Retina (tissue), 1 donor: ENCODE measurements around the gene GDAP1L1.
"Not testable (repeated sequence)": the region's sequence is repeated elsewhere in the genome, so short reads cannot be mapped to it uniquely, and the experiment has no call there.

ENCODE experiments used
- DNase-seq: peaks from one replicate; pipeline ENCODE4 v3.0.0-alpha.2; 2016

GDAP1L1 gene

DNA sequence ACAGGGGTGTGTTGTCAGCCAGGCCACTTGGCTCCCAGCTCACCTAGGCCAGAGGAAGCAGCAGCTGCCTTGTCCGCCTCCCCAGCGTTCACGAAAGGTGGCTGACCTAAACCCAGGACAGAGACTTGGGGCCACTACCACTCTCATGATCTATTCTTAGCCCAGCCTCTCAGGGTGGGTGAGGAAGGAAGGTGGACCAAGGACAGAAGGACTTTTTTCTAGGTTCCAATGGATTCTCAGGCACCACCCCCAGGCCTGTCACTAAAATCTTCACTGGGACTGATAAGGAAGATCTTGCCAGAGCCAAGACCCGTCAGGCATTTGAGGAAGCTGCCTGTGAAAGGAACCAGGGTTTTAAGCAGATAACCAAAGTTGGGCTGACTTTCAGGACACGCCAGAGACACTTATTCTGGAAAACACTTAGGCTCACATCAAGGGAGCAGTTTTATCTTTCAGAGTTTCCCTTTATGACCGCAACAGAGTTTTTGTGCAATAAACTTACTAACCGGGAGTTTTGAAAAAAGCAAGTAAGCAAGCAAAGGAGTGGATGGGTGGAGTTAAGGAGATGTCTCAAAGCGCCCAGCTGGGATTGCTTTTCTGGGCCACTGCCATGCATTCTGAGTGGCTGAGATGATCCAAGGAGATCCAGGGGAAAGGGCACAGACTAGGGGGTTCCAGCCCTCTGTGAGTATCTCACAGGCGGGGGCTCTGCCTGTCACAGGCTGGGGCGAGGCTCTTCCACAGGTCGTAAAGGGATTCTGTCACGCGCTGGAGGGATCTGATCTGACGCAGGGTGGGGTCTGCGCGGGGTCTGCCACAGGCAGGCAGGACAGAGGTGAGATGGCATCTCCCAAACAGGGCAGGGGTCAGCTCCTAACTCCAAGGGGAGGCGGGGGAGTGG lies 62.9 kb downstream of the GDAP1L1 start:
- DNase-seq, result no peak

DNA sequence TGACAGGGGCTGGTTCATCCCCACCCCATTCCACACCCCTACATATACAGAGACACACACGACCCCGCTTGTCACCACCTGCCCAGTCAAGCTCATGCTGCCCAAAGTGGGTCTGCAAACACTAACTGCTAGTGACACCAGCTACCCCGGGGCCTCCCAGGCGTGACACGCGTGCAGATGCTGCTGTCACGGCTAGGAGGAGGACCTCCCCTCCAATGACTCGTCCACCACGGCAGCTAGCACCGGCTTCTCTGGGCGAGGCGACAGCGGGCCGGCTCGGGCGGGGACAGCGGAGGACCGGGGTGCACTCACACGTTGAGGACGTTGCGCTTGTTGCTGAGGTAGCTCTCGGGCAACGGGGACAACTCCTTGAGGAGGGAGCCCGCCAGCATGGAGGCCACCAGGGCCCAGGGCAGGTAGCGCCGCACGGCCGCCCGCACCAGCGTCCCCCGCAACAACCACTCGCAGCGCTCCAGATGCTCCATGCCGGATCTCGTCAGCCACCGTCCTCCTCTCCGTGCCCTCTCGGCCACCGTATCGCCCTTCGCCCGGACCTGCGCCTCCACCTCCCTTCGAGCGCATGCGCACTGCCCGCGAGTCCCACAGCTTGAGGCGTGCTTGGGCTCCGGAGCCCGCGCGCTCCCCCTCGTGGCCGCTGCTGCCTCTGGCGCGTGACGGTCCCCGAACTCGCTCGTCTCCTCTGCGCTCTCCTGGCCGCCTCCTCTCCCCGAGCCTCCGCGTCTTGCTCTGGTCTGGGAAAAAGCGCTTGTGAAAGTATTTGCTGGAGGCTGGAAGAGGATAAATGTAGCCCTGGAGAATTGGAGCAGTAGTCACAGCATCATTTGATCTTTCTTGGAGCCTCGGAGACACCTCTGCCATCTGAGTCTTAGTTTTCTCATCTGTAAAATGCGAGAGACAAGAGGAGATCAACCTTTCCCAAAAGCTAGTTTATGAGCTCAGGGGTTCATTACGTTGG lies 63.8 kb downstream of the GDAP1L1 start, which contains the start of gene FITM2:
Gene FITM2 (minus strand): TSS at position 539 of the 976 bp plus-strand sequence. CDS start 54 bp downstream, at position 485.
- peak; percentile 99 for DNase-seq

DNA sequence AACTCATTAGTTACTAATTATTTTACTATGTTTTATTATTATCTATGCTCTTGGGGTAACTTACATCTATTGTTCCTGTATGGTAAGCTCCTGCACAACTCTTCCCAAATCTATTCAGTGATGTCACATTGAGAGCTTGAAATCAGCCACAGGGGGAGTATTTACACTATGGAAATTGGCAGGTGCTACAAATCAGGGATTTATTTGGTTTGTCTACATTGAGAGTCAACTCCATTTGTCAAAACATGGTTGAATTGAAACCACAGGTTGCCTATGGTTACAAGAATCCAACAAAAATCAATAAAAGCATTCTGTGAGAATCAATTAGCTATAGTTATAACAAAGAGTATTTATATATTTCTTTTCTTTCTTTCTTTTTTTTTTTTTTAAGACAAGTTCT lies 67.8 kb downstream of the GDAP1L1 start:
- DNase-seq, result no peak

DNA sequence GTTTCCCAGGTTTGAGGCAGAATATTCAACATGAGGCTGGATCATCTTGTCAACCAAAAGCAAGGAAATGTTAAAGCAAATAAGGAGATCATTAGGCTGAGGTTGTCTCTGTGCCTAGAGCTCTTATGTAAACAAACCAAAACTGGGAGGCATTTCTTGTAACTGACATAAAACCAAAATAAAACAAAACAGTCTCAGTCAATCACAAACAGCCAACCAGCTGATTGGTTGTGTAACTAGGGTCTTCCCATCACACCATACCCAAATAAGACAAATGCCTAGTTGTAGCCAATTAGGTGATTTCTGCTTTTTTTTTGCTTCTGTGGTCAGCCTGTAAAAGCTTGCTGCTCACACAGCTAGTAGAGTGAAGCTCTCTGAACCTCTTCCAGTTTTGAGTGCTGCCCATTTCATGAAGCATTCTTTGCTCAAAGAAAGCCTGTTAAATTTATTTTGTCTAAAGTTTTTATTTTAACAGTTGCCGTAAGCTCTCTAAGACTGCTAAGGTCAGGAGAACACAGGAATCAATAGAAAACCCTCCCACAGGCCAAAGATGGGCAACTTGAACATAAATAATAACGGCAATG lies 72.8 kb downstream of the GDAP1L1 start:
- no peak for DNase-seq

DNA sequence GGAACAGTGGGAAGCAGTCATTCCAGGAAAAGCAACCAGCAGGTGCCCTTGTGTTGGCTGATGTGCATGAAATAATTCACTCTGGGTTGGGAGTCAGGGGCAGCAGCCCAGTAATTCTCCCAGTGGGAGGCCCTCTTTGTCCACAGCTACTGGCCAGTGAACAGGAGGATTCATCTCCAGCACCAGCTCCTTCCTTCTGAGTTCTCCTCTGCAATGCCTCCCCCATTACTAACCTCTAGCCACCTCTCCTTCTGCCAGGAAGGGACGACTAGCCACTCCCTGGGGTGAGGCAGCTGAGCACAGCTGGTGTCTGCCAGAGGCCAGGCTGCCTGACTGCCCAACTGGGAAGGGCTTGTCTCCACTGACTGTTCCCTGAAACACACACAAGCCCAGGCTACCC lies 77.2 kb downstream of the GDAP1L1 start:
- DNase-seq, result peak; percentile 20

DNA sequence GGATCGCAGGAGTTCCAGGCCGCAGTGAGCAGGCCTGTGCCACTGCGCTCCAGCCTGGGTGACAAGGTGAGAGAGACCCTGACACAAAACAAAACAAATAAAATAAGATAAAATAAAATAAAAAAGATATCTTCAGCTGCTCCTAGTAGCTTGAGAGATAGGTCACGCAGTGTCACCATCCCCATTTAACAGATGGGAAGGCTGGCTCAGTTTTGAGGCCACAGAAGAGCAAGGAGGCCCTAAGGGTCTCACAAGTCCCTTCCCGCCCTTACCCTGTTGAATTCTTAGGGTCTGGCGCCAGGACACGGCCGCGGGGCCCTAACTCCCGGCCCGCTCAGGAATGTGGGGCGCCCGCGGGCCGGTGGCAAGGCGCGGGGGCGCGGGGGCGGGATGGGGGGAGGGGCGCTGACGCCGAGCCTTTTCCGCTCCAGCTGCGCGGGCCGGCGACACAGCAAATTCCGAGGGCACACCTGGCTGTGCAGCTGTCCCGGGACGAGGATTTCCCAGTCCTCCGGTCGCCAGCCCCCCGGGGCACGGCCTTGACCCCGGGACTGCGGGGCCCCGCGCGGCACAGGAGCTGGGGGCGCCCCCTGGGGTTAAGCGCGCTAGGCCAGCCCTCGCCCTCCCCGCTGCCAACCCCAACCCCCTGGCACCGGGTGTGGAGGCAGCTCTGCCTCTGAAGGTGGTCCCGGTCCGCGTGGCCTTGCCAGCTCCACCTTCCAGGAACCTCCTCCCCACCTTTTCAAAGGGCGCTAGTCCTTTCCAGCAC lies 79.5 kb downstream of the GDAP1L1 start:
- DNase-seq, result no peak

DNA sequence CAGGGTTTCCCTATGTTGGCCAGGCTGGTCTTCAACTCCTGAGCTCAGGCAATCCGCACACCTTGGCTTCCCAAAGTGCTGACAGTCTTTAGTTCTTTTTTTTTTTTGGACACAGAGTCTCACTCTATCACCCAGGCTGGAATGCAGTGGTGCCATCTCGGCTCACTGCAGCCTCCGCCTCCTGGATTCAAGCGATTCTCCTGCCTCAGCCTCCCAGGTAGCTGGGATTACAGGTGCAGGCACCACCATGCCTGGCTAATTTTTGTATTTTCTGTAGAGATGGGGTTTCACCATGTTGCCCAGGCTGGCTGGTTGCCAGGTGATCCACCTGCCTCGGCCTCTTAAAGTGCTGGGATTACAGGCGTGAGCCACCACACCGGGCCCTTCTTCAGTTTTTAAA lies 80.6 kb downstream of the GDAP1L1 start:
- DNase-seq, result not testable (repeated sequence)

DNA sequence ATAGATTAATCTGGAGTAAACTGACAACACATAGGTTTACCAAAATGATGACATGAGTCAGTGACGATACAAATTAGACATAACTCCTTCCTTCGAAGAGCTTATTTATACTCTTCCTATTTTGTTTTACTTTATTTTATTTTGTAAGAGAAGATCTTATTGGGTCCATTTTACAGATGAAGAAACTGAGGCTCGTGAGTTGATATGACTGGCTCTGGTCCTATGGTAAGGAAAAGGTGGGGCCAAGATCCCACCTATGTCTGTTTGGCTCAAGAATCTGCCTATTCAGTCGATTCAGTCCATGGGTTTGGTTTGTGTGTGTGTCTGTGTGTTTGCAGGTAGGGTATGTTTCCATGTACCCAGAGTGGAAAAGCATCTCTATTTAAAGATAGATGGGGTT lies 81.3 kb downstream of the GDAP1L1 start:
- DNase-seq, result no peak
